Activated naive CD4-positive, alpha-beta T cell treated with anti-CD3 and anti-CD28 coated beads, Interleukin-2, amount 50 U/mL, for 72 hours (primary cell): Measurements from ENCODE around the gene CTSV. TPM values are rescaled to one million over a fixed set of nuclear protein-coding genes. Genes with fewer than 3 reads are reported as not detected.
"Not testable (repeated sequence)": the region's sequence is repeated elsewhere in the genome, so short reads cannot be mapped to it uniquely, and the experiment has no call there.

Source experiments
- ATAC-seq, 2 donors: fragments of 150-1000 bp; cut with Tn5 transposase; 2 replicates each; pipeline ENCODE4 v1.10.0; 2021; ENCODE audit warnings: mild to moderate bottlenecking in 2 of 2, moderate library complexity in 2 of 2
- DNase-seq, 2 donors: peaks; one replicate each; pipeline ENCODE4 v3.0.0; 2021 to 2022; ENCODE audit warnings: low spot score in 2 of 2
- H3K27ac Mint-ChIP-seq, 2 donors: one replicate each; pipeline ENCODE4 v1.8.0; 2022; ENCODE audit warnings: mild to moderate bottlenecking in 2 of 2, mixed read lengths in 2 of 2
- H3K36me3 Mint-ChIP-seq, 2 donors: one replicate each; pipeline ENCODE4 v1.8.0; 2022; ENCODE audit warnings: mixed read lengths in 2 of 2
- H3K9me3 Mint-ChIP-seq, 2 donors: one replicate each; pipeline ENCODE4 v1.8.0; 2022; ENCODE audit warnings: mixed read lengths in 2 of 2
- total RNA-seq, 2 donors: library from RNA; stranded (reverse); gene quantifications; one replicate each; pipeline ENCODE4 v1.2.3, GENCODE V29; 2022

Gene CTSV
- 1 to 10 TPM; 2.6 to 2.8 TPM for total RNA-seq

- peak; percentile 84 to 91 for DNase-seq
- Mint-ChIP-seq H3K9me3 (no peaks in the 10 kb centered on the region), H3K36me3 (peaks cover 7 to 11% of the 10 kb centered on the region in 2 donors), H3K27ac (no peak within 1 kb of the TSS)
- peak; percentile 99 to 100 for ATAC-seq
These were observed at the start of gene CTSV for GRCh38 chr9:97038611-97039513. TSS of gene CTSV (minus strand) at chr9:97039142. CDS start at chr9:97038043, 1,099 bp downstream.

GRCh38 chr9:97087668-97088215 is 48.8 kb upstream of the CTSV start:
- H3K27ac Mint-ChIP-seq, DNase-seq, H3K36me3 Mint-ChIP-seq, ATAC-seq, H3K9me3 Mint-ChIP-seq: not testable (repeated sequence)

- DNase-seq, H3K9me3 Mint-ChIP-seq, H3K27ac Mint-ChIP-seq, H3K36me3 Mint-ChIP-seq, ATAC-seq: not testable (repeated sequence)
These were observed 45.6 kb upstream of the CTSV start for GRCh38 chr9:97084562-97084991.

GRCh38 chr9:97078362-97078761 is 39.4 kb upstream of the CTSV start:
- no peak overlapping the region for H3K27ac Mint-ChIP-seq
- DNase-seq (no peak), ATAC-seq (no peak)
- peaks cover 0 to 5% of the 10 kb centered on the region in 2 donors for H3K36me3 Mint-ChIP-seq
- H3K9me3 Mint-ChIP-seq = peaks cover 5 to 6% of the 10 kb centered on the region in 2 donors

- H3K9me3 Mint-ChIP-seq = peaks cover 5 to 6% of the 10 kb centered on the region in 2 donors
- ATAC-seq (no peak), DNase-seq (no peak)
- H3K36me3 Mint-ChIP-seq = peaks cover 0 to 5% of the 10 kb centered on the region in 2 donors
- H3K27ac Mint-ChIP-seq = no peak overlapping the region
These were observed 38.7 kb upstream of the CTSV start for GRCh38 chr9:97077452-97078295.

GRCh38 chr9:97076731-97077451 is 37.9 kb upstream of the CTSV start:
- ATAC-seq, H3K27ac Mint-ChIP-seq, H3K36me3 Mint-ChIP-seq, DNase-seq, H3K9me3 Mint-ChIP-seq: not testable (repeated sequence)

- Mint-ChIP-seq H3K27ac (no peak overlapping the region), H3K36me3 (peaks cover 0 to 4% of the 10 kb centered on the region in 2 donors), H3K9me3 (peaks cover 4% of the 10 kb centered on the region in 2 donors)
- DNase-seq = no peak
- no peak for ATAC-seq
These were observed 37.3 kb upstream of the CTSV start for GRCh38 chr9:97076238-97076637.

GRCh38 chr9:97075289-97075985 is 36.5 kb upstream of the CTSV start:
- Mint-ChIP-seq H3K9me3 (no peaks in the 10 kb centered on the region), H3K36me3 (no peaks in the 10 kb centered on the region)
- ATAC-seq = no peak

GRCh38 chr9:97073506-97073905 is 34.6 kb upstream of the CTSV start:
- Mint-ChIP-seq H3K9me3 (no peaks in the 10 kb centered on the region), H3K27ac (no peak overlapping the region)
- ATAC-seq = no peak

More at GRCh38 chr9:97075289-97075985, 36.5 kb upstream of the CTSV start:
- DNase-seq = no peak
- no peak overlapping the region for H3K27ac Mint-ChIP-seq

GRCh38 chr9:97072285-97072776 is 33.4 kb upstream of the CTSV start:
- Mint-ChIP-seq H3K9me3 (no peaks in the 10 kb centered on the region), H3K36me3 (no peaks in the 10 kb centered on the region), H3K27ac (no peak overlapping the region)
- ATAC-seq (no peak), DNase-seq (no peak)

More at GRCh38 chr9:97073506-97073905, 34.6 kb upstream of the CTSV start:
- DNase-seq = no peak
- H3K36me3 Mint-ChIP-seq = no peaks in the 10 kb centered on the region

- H3K27ac Mint-ChIP-seq, ATAC-seq, DNase-seq: not testable (repeated sequence)
- Mint-ChIP-seq H3K36me3 (peaks cover 8 to 15% of the 10 kb centered on the region in 2 donors), H3K9me3 (peaks cover 8 to 12% of the 10 kb centered on the region in 2 donors)
These were observed 31.4 kb upstream of the CTSV start for GRCh38 chr9:97070325-97070724.

- Mint-ChIP-seq H3K27ac (no peak overlapping the region), H3K9me3 (peaks cover 8 to 14% of the 10 kb centered on the region in 2 donors), H3K36me3 (peaks cover 8 to 23% of the 10 kb centered on the region in 2 donors)
- ATAC-seq = no peak
- DNase-seq = no peak
These were observed 28.5 kb upstream of the CTSV start for GRCh38 chr9:97067490-97067889.

- H3K36me3 Mint-ChIP-seq = peaks cover 8 to 23% of the 10 kb centered on the region in 2 donors
- ATAC-seq (no peak), DNase-seq (no peak)
- no peak overlapping the region for H3K27ac Mint-ChIP-seq
- H3K9me3 Mint-ChIP-seq = peaks cover 8 to 14% of the 10 kb centered on the region in 2 donors
These were observed 25.2 kb upstream of the CTSV start for GRCh38 chr9:97064176-97064575.

GRCh38 chr9:97060796-97061195 is 21.9 kb upstream of the CTSV start:
- H3K27ac Mint-ChIP-seq = no peak overlapping the region
- ATAC-seq (no peak), DNase-seq (no peak)
- H3K36me3 Mint-ChIP-seq = peaks cover 0 to 13% of the 10 kb centered on the region in 2 donors
- peaks cover 0 to 5% of the 10 kb centered on the region in 2 donors for H3K9me3 Mint-ChIP-seq

- peaks cover 0 to 5% of the 10 kb centered on the region in 2 donors for H3K36me3 Mint-ChIP-seq
- DNase-seq (no peak), ATAC-seq (peak; percentile 38 to 39)
These were observed 20.7 kb upstream of the CTSV start for GRCh38 chr9:97059626-97060025.

More at GRCh38 chr9:97059626-97060025, 20.7 kb upstream of the CTSV start:
- H3K27ac Mint-ChIP-seq = no peak overlapping the region
- H3K9me3 Mint-ChIP-seq = no peaks in the 10 kb centered on the region
